ENCODE measurements around the gene CMSS1. TPM values are rescaled to one million over a fixed set of nuclear protein-coding genes. Genes with fewer than 3 reads are reported as not detected.
A peak's percentile ranks its signal among the peaks of the same experiment; 100 is the strongest.

Gene CMSS1
- total RNA-seq, 1 donor from 2014 or later, result 17.3 TPM

GRCh38 chr3:100114413-100115030 lies 296.9 kb downstream of the CMSS1 start, which contains the start of gene FILIP1L:
Gene FILIP1L (minus strand): TSS chr3:100114501.
- Histone ChIP-seq H3K4me1 (peaks cover 9% of the 10 kb centered on the region), H3K36me3 (no peaks in the 10 kb centered on the region), H3K27me3 (ENCODE audit: low read depth) (no peaks in the 10 kb centered on the region), H3K27ac (no peak within 1 kb of the TSS), H3K4me3 (no peak within 1 kb of the TSS), H3K9me3 (no peaks in the 10 kb centered on the region)
- DNase-seq (no peak), ATAC-seq (peak in 1 of 2 donors; percentile 25)
- no peak for TF ChIP-seq CTCF (IDR thresholded peaks at IDR 0.05)
- intact Hi-C loops (cut with DNase I), result no loop called here

DNA sequence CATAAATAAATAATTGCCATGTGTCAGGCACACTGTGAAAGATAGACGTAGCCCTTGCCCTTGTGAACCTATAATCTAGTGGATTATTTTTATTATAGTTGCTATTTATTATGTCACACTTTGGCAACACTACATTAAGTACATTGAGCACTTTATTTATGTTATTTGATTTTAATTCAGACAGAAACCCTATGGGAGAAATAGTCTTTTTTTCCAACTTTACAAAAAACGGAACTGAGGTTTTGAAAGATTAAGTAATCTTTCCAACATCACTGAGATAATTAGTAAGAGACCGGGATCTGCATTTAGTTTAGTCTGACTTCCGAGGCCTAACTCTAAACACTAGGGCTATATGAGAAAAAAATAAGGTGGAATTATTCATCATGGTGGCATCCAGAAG lies 299.4 kb downstream of the CMSS1 start:
- intact Hi-C loops (cut with DNase I), result no loop called here
- Histone ChIP-seq H3K36me3 (no peaks in the 10 kb centered on the region), H3K4me1 (peaks cover 13% of the 10 kb centered on the region), H3K27ac (no peak overlapping the region), H3K9me3 (no peaks in the 10 kb centered on the region), H3K27me3 (ENCODE audit: low read depth) (no peaks in the 10 kb centered on the region), H3K4me3 (no peak overlapping the region)
- no peak for ATAC-seq
- TF ChIP-seq CTCF (IDR thresholded peaks at IDR 0.05), result no peak
- DNase-seq, result no peak

DNA sequence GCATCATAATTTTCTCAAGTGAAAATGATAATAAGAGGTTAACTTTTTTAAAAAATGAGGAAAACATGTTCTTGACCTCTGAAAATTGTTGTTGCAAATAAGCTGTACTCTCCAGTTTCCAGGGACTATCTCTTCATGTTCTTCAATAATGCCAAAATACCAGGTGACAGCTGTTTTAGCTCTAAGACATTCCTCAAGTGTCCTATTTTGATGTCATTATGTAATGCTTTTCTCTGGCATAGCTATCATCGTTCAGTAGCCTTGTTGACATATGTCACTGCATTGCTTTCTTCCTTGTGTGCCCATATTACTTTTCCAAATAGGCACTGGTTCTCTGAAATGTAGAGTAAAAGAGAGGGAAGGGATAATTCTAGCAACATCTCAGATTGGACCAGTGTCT lies 302.4 kb downstream of the CMSS1 start:
- H3K9me3 ChIP-seq, result no peaks in the 10 kb centered on the region
- H3K27me3 ChIP-seq (ENCODE audit: low read depth), result no peaks in the 10 kb centered on the region
- intact Hi-C loops (cut with DNase I), result no loop called here
- no peaks in the 10 kb centered on the region for H3K36me3 ChIP-seq
- DNase-seq, result no peak
- ATAC-seq, result no peak
- no peak for TF ChIP-seq CTCF (IDR thresholded peaks at IDR 0.05)
- H3K4me3 ChIP-seq, result no peak overlapping the region
- H3K27ac ChIP-seq, result no peak overlapping the region
- peaks cover 16% of the 10 kb centered on the region for H3K4me1 ChIP-seq

- no peaks in the 10 kb centered on the region for H3K9me3 ChIP-seq
- H3K4me3 ChIP-seq, result no peak overlapping the region
- no peaks in the 10 kb centered on the region for H3K27me3 ChIP-seq (ENCODE audit: low read depth)
- peaks cover 16% of the 10 kb centered on the region for H3K4me1 ChIP-seq
- no peak overlapping the region for H3K27ac ChIP-seq
- ATAC-seq, result no peak
- intact Hi-C loops (cut with DNase I), result no loop called here
- no peaks in the 10 kb centered on the region for H3K36me3 ChIP-seq
- TF ChIP-seq CTCF (IDR thresholded peaks at IDR 0.05), result no peak
- no peak for DNase-seq
These were observed 303.0 kb downstream of the CMSS1 start for GRCh38 chr3:100120693-100121092.

GRCh38 chr3:100122321-100122720 lies 304.7 kb downstream of the CMSS1 start:
- Histone ChIP-seq H3K4me1 (peaks cover 16% of the 10 kb centered on the region), H3K27ac (no peak overlapping the region), H3K36me3 (no peaks in the 10 kb centered on the region), H3K27me3 (ENCODE audit: low read depth) (no peaks in the 10 kb centered on the region), H3K4me3 (no peak overlapping the region), H3K9me3 (no peaks in the 10 kb centered on the region)
- intact Hi-C loops (cut with DNase I), result no loop called here
- DNase-seq (no peak), ATAC-seq (no peak)
- TF ChIP-seq CTCF (IDR thresholded peaks at IDR 0.05), result no peak

All from lower lobe of right lung (tissue), 2 donors.